Left renal pelvis (tissue), 4 donors: ENCODE measurements around the gene RNF222. TPM values are rescaled to one million over a fixed set of nuclear protein-coding genes. Genes with fewer than 3 reads are reported as not detected.
"Not testable (repeated sequence)": the region's sequence is repeated elsewhere in the genome, so short reads cannot be mapped to it uniquely, and the experiment has no call there.

Experiments
- DNase-seq, 4 donors: peaks; one replicate each; pipeline ENCODE4 v3.0.0-alpha.2; 2013; ENCODE audit warnings: low read depth in 4 of 4, low spot score in 3 of 4
- polyA plus RNA-seq, 4 donors: library from polyadenylated mRNA; unstranded; fragments of 120-200 nt; gene quantifications; one replicate each; pipeline ENCODE4 v1.2.1, GENCODE V29; 2013; ENCODE audit not compliant: insufficient read length in 4 of 4

RNF222 gene
- polyA plus RNA-seq, 4 donors = 0.07 to 0.12 TPM; not detected in 2

DNA sequence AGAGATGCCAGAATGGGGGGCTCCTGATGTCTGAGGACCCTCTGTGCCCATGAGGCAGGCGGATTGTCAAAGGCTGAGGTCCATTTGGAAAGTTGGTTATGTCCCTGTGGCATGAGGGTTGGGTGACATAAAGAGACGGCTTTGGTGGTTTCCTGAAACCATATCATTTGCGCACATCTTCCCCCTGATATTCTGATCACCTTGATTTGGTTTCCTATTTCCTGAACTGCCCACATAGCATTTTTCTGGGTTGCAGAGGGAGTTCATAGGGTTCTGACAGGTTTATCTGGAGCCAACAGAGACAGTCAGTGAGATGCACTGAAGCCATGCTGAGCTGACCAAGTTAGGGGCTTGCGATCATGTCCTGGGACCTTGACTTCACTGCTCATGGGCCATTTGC, 15.7 kb upstream of the RNF222 start:
- no peak for DNase-seq

- DNase-seq = no peak
Observed at GRCh38 chr17:8412089-8412488, 14.5 kb upstream of the RNF222 start.

GRCh38 chr17:8410883-8411238, 13.2 kb upstream of the RNF222 start:
- no peak for DNase-seq

GRCh38 chr17:8409966-8410882, 12.6 kb upstream of the RNF222 start:
- peak; percentile 70 to 87 (median 80) for DNase-seq

DNA sequence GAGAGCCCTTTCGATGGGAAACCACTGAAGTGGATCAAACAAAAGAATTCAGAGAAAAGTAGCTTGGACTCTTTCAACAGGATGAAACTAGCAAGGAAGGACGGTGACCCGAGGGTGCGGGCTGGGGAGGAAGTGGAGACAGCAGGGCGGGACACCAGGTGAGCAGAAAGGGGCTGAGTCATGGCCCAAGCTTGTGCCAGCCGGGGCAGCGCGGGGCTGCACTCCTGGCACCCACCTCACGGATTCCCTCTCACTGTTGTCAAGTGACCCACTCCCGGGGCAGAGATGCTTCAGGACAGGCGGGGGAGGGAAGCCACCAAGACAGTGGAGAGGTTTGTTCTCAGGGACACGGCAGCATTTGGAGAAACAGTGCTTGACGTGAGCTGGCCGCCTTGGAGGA, 10.7 kb upstream of the RNF222 start:
- no peak for DNase-seq

DNA sequence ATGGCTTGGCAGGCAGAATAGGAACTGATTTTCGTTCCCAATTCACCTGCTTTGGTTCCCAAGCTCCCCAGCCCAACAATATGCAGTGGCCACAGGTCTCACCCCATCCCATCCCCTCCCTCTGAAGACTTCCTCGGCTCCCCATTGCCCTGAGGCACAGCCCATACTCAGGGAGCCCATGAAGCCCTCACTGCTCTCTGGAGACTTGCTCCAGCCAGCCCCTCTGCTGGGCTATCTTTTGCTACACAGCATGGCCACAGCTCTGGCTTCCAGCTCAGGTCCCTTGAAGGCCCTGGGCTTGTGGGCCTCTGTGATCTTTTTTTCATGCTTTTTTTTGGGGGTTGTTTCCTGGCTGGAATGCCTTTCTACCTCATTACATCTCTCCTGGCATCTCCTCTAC, 8.5 kb upstream of the RNF222 start:
- DNase-seq = no peak

- no peak for DNase-seq
Observed at GRCh38 chr17:8405499-8406016, 7.9 kb upstream of the RNF222 start.

DNA sequence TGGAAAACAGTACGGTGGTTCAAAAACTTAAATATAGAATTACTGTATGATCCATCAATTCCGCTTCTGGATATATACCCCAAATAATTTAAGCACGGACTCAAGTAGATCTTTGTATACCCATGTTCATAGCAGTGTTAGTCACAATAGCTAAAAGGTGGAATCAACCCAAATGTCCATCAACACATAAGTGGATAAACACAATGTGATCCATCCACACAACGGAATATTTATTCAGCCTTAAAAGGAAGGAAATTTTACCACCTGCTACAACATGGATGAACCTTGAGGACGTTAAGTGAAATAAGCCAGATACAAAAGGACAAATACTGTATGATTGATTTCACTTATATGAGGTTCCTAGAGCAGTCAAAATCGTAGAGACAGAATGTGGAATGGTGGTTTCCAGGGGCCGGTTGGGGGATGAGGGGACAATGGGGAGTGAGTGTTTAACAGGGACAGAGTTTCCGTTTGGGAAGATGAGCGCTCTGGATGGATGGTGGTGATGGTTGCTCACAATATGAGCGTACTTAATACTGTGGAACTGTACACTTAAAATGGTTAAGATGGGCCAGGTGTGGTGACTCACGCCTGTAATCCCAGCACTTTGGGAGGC, 5.4 kb upstream of the RNF222 start:
- no peak for DNase-seq

- no peak for DNase-seq
Observed at GRCh38 chr17:8401107-8401506, 3.5 kb upstream of the RNF222 start.

DNA sequence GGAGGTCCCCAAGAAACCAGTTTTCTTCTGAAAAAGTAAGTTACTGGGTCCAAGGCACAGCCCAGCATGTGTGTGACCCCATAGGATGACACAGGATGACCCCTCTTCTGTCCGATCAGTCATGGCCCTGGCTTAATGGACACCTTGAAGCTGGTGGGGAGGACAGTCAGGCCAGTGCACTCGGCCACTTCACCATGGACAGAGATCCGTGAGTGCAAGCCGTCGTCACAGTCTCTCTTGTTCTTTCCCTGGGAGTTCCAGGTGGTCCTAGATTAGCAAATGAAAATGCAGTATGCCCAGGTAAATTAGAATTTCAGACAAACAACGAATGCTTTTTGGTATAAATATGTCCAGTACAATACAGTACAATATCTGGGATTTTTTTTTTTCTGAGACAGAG, 1.4 kb upstream of the RNF222 start:
- no peak for DNase-seq

DNA sequence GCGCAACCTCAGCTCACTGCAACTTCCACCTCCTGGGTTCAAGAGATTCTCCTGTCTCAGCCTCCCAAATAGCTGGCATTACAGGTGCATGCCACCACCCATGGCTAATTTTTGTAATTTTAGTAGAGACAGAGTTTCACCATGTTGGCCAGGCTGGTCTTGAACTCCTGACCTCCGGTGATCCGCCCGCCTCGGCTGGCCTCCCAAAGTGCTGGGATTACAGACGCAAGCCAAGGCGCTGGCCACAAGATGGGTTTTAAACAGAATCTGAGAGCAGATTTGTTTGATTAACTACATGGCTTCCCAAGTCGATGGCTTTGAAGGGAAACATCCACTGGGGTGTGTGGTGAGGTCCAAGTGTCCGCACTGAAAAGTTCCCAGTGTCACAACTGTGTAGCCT, 3.1 kb downstream of the RNF222 start:
- DNase-seq = not testable (repeated sequence)

DNA sequence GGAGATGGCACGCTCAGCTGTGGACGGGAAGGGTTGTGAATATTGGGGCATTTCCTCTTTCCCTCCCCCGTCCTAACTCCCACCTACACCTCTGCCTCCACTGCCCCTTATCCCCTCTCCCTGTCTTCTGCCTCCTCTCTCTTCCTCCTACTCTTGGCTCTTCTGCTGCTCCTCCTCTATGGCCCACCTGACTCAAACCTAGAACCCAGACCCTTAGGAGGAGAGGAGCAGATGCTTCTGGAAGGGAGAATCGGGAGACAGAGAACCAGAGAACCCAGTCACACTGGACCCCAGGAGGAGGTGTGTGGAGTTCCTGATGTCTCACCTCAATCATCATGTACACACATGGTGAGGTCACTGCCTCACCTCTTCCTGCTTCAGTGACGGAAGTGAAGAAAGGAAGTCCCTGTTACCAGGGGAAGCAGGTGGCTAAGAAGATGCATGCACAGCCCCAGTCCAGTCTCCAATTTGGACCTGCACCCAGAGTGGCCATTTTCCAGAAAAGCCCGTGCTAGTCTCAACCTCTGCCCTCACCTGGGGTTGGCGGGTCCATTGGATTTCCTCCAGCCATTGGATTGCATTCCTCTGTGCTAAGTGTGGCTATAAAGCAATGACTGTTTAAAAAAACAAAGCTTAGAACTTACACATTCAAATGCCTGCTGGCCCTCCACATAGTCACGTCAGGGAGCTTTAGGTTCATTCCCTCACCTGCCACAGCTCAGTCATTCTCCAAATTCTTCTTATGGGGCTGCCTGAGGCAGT, 4.0 kb downstream of the RNF222 start:
- no peak for DNase-seq

DNA sequence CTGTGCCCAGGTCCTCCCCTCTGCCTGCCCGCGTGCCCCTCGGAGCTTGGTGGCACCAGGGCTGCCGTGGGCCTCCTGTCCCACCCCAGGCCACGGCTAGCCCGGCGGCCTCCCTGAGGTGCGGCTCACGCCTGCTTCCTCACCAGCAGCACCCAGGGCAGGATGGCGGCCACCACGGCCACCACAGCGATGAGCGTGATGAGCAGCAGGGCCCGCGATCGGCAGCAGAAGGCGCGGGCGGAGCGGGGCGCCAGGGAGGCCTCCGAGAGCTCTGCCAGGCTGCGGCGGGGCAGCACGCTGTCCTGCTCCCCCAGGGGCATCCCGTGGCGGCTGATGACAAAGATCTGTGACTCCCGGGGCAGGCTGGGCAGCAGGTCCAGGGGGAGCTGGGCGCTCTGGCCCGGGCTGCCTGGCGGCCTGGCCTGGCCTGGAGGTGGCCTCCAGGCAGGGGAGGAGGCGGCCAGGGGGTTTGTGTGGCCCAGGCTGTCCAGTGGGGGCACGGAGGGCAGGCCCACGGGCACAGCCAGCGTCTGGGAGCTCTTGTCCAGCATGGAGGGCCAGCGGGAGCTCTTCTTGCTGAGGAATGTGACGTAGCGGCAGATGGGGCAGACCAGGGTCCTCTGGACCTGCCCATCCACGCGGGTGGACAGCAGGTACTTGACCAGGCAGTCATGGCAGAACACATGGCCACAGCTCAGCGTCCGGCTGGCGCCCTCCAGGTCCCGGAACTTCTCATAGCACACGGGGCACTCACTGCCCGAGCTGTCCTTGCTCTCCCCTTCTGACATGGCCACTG, 4.8 kb downstream of the RNF222 start:
- DNase-seq = no peak

- no peak for DNase-seq
Observed at GRCh38 chr17:8392274-8392673, 5.4 kb downstream of the RNF222 start.

GRCh38 chr17:8391711-8392110, 5.9 kb downstream of the RNF222 start:
- no peak for DNase-seq

DNA sequence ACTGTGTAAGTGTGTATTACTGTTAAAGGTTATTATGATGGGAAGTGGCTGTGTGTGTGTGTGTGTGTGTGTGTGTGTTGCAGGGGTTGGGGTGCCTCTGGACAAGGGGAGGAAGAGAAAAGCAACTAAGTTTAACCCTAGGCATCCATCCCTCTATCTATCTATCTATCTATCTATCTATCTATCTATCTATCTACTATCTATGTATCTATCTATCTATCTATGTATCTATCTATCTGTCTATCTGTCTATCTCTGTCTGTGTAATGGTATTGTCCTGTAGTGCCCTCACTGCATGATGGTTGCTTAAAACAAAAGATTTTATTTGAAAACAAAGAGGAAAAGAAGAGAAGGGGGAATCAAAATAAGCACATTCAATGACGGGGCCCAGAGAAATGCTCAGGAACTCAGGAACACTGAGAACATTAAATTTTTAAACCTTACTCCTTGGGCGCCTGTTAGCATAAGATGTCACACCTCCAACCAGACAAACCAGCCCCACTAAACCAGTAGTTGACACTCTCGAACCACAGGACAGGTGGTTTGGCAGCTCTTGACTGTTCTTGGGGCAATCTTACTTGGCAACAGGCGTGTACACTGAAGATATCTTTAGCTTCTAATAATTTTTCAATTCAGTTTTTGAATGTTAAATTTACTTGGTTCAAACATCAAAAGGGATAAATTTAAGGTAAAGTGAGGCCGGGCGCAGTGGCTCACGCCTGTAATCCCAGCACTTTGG, 9.5 kb downstream of the RNF222 start:
- no peak for DNase-seq

GRCh38 chr17:8386841-8387240, 10.8 kb downstream of the RNF222 start:
- no peak for DNase-seq

DNA sequence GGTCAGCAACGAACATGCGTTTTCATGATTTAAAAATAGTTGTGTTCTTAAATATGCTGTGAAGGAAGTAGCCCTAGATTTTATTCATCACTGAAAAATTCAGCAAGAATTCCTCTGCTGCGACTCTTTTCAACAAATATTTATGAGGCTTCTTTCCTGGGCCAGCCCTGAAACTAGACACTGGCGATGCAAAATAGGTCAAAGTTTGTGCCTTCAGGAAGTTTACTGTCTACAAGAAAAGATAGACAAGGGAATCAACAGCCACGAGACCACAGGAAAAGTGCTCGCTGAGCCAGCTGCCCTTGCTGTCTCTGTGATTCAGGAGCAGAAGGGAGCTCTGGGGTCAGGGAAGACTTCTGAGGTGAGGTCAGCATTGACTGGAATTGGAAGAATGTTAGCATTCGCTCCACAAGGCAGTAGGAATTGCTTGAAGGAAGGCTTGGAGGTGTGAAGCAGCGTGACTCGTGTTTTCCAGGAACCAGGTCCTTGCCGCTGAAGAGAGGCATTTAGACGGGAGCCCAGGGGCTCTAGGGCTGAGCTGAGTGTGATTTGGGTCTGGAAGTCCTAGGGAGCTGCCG, 12.7 kb downstream of the RNF222 start:
- DNase-seq = no peak

GRCh38 chr17:8383143-8383822, 14.3 kb downstream of the RNF222 start, which contains the start of gene RPL26:
Gene RPL26 (minus strand): TSS chr17:8383193. CDS start chr17:8382310, 883 bp downstream.
- DNase-seq = peak; percentile 94 to 97 (median 96)
